Colon (tissue), 2 donors: ENCODE measurements around the gene NIPA2.

Source experiments
- FAIRE-seq: peaks from 2 replicates; lab custom pipeline; 2012; peaks lifted over from hg19 to GRCh38; lab: Jason Lieb, UNC
- donor health status: control.
- donor health status: control.

NIPA2 gene

GRCh38 chr15:22839046-22839695 lies 705 bp downstream of the NIPA2 start:
- no peak for FAIRE-seq

GRCh38 chr15:22844421-22845288 lies 6.2 kb downstream of the NIPA2 start:
- no peak for FAIRE-seq

- FAIRE-seq: no peak
These were observed 6.9 kb downstream of the NIPA2 start for GRCh38 chr15:22845289-22845900.

- no peak for FAIRE-seq
These were observed 7.6 kb downstream of the NIPA2 start for GRCh38 chr15:22846073-22846472.

- FAIRE-seq: no peak
These were observed 11.6 kb downstream of the NIPA2 start for GRCh38 chr15:22850055-22850454.

- FAIRE-seq: no peak
These were observed 13.0 kb downstream of the NIPA2 start for GRCh38 chr15:22851513-22851912.

- no peak for FAIRE-seq
These were observed 17.3 kb downstream of the NIPA2 start for GRCh38 chr15:22855791-22856190.

- no peak for FAIRE-seq
These were observed 18.2 kb downstream of the NIPA2 start for GRCh38 chr15:22856659-22857058.

GRCh38 chr15:22861161-22861560 lies 22.7 kb downstream of the NIPA2 start:
- no peak for FAIRE-seq

GRCh38 chr15:22863356-22863755 lies 24.9 kb downstream of the NIPA2 start:
- no peak for FAIRE-seq

- no peak for FAIRE-seq
These were observed 27.6 kb downstream of the NIPA2 start for GRCh38 chr15:22866079-22866478.

- no peak for FAIRE-seq
These were observed 29.4 kb downstream of the NIPA2 start for GRCh38 chr15:22867886-22868285.

- no peak for FAIRE-seq
These were observed 30.0 kb downstream of the NIPA2 start for GRCh38 chr15:22868495-22868894.

GRCh38 chr15:22868928-22869327 lies 30.5 kb downstream of the NIPA2 start:
- no peak for FAIRE-seq

- no peak for FAIRE-seq
These were observed 31.4 kb downstream of the NIPA2 start for GRCh38 chr15:22869856-22870255.

- no peak for FAIRE-seq
These were observed 32.4 kb downstream of the NIPA2 start for GRCh38 chr15:22870865-22871264.

GRCh38 chr15:22871481-22872086 lies 33.1 kb downstream of the NIPA2 start:
- FAIRE-seq: no peak

- no peak for FAIRE-seq
These were observed 34.7 kb downstream of the NIPA2 start for GRCh38 chr15:22872936-22873701.

GRCh38 chr15:22873841-22874240 lies 35.4 kb downstream of the NIPA2 start:
- FAIRE-seq: no peak

GRCh38 chr15:22874256-22874655 lies 35.8 kb downstream of the NIPA2 start:
- no peak for FAIRE-seq

GRCh38 chr15:22874966-22875365 lies 36.5 kb downstream of the NIPA2 start:
- FAIRE-seq: no peak

- no peak for FAIRE-seq
These were observed 38.7 kb downstream of the NIPA2 start for GRCh38 chr15:22877117-22877516.
